ENCODE results near the gene HIF1A.
"Not testable (repeated sequence)": the region's sequence is repeated elsewhere in the genome, so short reads cannot be mapped to it uniquely, and the experiment has no call there.

Gene HIF1A

DNA sequence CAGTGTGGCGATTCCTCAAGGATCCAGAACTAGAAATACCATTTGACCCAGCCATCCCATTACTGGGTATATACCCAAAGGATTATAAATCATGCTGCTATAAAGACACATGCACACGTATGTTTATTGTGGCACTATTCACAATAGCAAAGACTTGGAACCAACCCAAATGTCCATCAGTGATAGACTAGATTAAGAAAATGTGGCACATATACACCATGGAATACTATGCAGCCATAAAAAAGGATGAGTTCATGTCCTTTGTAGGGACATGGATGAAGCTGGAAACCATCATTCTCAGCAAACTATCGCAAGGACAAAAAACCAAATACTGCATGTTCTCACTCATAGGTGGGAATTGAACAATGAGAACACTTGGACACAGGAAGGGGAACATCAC lies 37.2 kb upstream of the HIF1A start:
- not testable (repeated sequence) for H3K4me3 ChIP-seq (ENCODE audit: low read depth, low read length); H3K36me3 ChIP-seq (ENCODE audit: control insufficient read depth, insufficient read depth, low read length); H3K4me1 ChIP-seq (ENCODE audit: control insufficient read depth, insufficient read depth, low read length); H3K9ac ChIP-seq (ENCODE audit: low read depth, low read length); H3K27me3 ChIP-seq (ENCODE audit: control insufficient read depth, insufficient read depth, low read length); H3K9me3 ChIP-seq (ENCODE audit: control insufficient read depth, insufficient read depth, low read length)

DNA sequence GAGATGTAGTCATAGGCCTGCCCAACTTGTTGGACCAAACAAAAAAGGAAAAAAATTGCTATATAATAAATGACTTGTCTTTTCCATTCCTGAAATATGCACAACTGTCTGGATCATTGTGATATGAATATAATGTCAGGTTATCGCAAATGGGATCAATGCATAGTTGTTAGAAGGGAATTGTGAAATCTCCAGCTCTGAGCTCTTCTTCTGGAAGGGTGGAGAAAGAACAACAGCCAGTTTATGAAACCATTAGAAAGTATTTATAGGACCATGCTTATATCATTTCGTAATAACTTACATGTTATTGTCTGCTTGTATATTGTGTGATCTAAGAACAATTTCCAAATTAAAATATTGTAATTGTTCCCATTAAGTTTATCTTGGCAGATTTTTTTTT lies 35.7 kb upstream of the HIF1A start:
- Histone ChIP-seq H3K9ac (ENCODE audit: low read depth, low read length) (no peak overlapping the region), H3K4me1 (ENCODE audit: control insufficient read depth, insufficient read depth, low read length) (no peaks in the 10 kb centered on the region), H3K9me3 (ENCODE audit: control insufficient read depth, insufficient read depth, low read length) (no peaks in the 10 kb centered on the region)

DNA sequence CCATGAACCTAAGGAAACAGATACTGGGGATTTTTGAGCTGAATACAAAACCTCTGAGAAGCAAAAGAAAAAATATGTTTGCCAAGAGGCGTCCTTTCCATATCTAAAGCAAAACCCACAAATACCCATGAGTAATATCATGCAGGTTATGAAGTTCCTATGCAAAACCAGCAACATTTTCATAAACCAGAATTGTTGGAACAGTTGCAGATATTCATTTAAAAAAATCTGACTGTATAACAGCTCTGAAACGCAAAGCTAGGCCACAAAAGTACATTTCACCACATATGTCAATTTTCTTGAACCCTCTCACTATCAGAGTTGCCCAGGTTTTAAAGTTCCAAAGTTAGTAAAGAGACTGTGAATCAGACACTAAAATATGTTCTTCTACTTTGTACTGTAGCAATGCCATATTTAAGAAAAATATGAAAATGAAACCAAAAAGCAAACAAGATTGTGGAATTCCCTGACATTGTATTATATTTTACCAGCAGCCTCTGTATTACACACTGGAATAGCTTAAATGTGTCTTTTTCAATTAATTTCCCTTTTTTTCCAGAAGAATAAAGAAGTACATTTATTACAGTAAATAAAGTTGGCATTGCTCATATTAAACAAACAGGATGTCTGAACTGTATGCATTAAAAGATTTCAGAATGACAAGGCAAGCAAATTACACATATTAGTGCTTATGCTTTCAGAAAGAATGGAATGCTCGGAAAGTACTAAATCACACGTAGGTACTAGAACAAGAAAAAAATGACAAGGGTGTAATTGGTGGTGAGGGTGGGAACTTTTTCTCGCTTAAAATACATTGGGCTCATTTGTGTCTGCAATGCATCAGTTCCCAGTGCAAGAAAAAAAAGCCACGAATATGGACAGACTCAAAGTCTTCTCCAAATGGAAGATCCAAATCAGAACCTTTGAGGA lies 33.6 kb upstream of the HIF1A start:
- Histone ChIP-seq H3K27me3 (ENCODE audit: control insufficient read depth, insufficient read depth, low read length) (no peaks in the 10 kb centered on the region), H3K9ac (ENCODE audit: low read depth, low read length) (no peak overlapping the region), H3K4me1 (ENCODE audit: control insufficient read depth, insufficient read depth, low read length) (no peaks in the 10 kb centered on the region), H3K9me3 (ENCODE audit: control insufficient read depth, insufficient read depth, low read length) (no peaks in the 10 kb centered on the region), H3K36me3 (ENCODE audit: control insufficient read depth, insufficient read depth, low read length) (no peaks in the 10 kb centered on the region), H3K4me3 (ENCODE audit: low read depth, low read length) (no peak overlapping the region)

More for the DNA sequence above, 35.7 kb upstream of the HIF1A start:
- Histone ChIP-seq H3K36me3 (ENCODE audit: control insufficient read depth, insufficient read depth, low read length) (no peaks in the 10 kb centered on the region), H3K4me3 (ENCODE audit: low read depth, low read length) (no peak overlapping the region), H3K27me3 (ENCODE audit: control insufficient read depth, insufficient read depth, low read length) (no peaks in the 10 kb centered on the region)

DNA sequence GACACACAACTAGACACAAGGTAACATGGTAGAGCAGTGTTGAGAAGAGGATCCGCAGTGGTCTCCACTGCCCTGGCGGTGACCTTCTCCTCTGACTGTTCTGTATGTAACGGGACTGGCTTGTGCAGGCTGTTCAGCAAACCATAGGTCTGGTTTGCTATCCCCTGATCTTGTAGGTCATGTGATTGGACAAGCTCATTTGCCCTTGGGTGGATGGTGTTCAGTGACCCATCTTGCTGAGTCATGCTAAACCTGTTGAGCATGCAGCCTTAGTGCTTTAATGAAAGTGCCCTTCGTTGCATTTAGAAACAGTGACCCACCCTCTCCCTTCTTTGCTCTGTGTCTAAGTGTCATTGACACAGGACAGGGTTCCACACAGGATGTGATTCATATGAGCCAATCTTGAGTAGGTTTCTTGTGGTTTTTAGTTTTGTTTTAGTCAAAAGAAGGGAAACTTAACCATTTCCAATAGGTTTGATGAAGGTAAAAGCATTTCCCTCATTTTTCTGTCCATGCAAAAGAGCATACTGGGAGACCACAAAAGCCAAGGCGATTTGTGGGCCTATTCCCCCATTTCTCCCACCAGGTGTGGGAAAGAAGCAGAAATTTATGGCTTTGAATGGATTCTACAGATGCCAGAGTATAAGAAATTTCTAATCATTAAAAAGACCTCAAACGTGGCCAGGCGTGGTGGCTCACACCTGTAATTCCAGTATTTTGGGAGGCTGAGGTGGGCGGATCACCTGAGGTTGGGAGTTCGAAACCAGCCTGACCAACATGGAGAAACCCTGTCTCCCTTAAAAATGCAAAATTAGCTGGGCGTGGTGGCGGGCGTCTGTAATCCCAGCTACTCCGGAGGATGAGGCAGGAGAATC lies 32.6 kb upstream of the HIF1A start:
- Histone ChIP-seq H3K36me3 (ENCODE audit: control insufficient read depth, insufficient read depth, low read length) (no peaks in the 10 kb centered on the region), H3K9ac (ENCODE audit: low read depth, low read length) (no peak overlapping the region), H3K4me3 (ENCODE audit: low read depth, low read length) (no peak overlapping the region), H3K4me1 (ENCODE audit: control insufficient read depth, insufficient read depth, low read length) (no peaks in the 10 kb centered on the region), H3K9me3 (ENCODE audit: control insufficient read depth, insufficient read depth, low read length) (no peaks in the 10 kb centered on the region), H3K27me3 (ENCODE audit: control insufficient read depth, insufficient read depth, low read length) (no peaks in the 10 kb centered on the region)

DNA sequence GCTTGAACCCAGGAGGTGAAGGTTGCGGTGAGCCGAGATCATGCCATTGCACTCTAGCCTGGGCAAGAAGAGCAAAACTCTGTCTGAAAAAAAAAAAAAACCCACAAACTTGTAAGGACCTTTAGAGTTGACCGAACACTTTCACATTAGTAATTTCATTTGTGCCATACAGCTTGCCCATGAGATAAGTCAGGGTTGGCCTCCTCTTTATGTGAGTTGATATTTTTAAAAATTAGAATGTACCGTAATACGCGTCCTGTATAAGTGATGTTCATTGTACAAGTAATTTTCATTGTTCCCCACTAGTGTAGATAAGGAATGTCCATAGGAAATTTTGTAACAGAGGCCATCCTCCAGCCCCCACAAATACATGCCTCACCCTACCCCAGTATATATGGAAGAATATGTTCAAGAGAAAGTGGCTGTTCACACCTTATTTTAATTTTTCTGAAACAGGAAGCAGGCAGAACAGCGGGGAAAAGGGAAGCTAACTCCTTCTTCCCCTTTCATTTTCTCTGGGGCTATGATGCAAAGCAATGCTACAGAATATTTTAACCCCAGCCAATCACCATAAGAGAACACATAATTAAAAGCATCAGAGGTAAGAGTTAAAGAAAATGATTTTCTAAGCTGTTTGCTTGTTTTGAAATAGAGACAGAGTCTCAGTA lies 31.9 kb upstream of the HIF1A start:
- no peaks in the 10 kb centered on the region for H3K4me1 ChIP-seq (ENCODE audit: control insufficient read depth, insufficient read depth, low read length)
- H3K9ac ChIP-seq (ENCODE audit: low read depth, low read length), result no peak overlapping the region
- H3K36me3 ChIP-seq (ENCODE audit: control insufficient read depth, insufficient read depth, low read length), result no peaks in the 10 kb centered on the region
- no peaks in the 10 kb centered on the region for H3K9me3 ChIP-seq (ENCODE audit: control insufficient read depth, insufficient read depth, low read length)
- H3K27me3 ChIP-seq (ENCODE audit: control insufficient read depth, insufficient read depth, low read length), result no peaks in the 10 kb centered on the region
- no peak overlapping the region for H3K4me3 ChIP-seq (ENCODE audit: low read depth, low read length)

DNA sequence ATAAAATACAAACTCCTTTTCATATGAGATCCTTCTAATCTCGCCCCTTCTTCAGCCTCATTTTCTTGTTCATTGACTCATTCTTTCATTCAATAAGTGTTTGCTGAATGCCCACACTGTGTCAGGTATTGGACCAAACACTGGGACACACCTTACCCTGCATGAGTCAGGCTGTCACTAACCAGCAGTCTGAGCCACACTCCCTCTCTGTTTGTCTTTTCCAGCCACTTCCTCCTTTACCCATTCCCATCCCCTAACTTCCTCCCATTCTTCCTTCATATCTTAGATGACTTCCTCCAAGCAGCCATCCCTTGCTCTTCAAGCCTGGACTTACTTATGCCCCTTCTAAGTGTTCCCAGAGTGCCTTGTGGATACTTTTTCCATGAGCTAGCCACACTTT lies 27.0 kb upstream of the HIF1A start:
- no peak overlapping the region for H3K4me3 ChIP-seq (ENCODE audit: low read depth, low read length)
- H3K27me3 ChIP-seq (ENCODE audit: control insufficient read depth, insufficient read depth, low read length), result no peaks in the 10 kb centered on the region
- no peaks in the 10 kb centered on the region for H3K9me3 ChIP-seq (ENCODE audit: control insufficient read depth, insufficient read depth, low read length)
- no peaks in the 10 kb centered on the region for H3K36me3 ChIP-seq (ENCODE audit: control insufficient read depth, insufficient read depth, low read length)
- H3K4me1 ChIP-seq (ENCODE audit: control insufficient read depth, insufficient read depth, low read length), result no peaks in the 10 kb centered on the region
- no peak overlapping the region for H3K9ac ChIP-seq (ENCODE audit: low read depth, low read length)

DNA sequence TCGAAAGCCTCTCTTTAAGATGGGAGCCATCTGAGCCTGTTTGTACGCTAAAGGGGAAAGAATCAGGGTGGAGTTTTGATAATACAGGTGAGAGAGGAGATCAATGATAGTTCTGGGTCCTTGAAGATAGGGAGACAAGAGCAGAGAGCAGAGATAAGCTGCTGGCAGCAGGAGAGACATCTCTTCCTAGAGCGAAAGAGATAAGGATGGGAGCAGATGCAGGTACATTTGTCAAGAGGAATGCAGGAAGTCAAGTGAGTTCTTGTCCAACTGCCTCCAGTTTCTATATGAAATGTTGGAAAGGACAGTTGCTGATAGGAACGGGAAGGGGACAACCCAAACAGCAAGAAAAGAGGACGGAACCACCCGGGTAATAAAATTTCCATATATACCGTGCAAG lies 24.7 kb upstream of the HIF1A start:
- Histone ChIP-seq H3K4me1 (ENCODE audit: control insufficient read depth, insufficient read depth, low read length) (no peaks in the 10 kb centered on the region), H3K36me3 (ENCODE audit: control insufficient read depth, insufficient read depth, low read length) (no peaks in the 10 kb centered on the region), H3K9me3 (ENCODE audit: control insufficient read depth, insufficient read depth, low read length) (no peaks in the 10 kb centered on the region), H3K9ac (ENCODE audit: low read depth, low read length) (no peak overlapping the region), H3K4me3 (ENCODE audit: low read depth, low read length) (no peak overlapping the region), H3K27me3 (ENCODE audit: control insufficient read depth, insufficient read depth, low read length) (no peaks in the 10 kb centered on the region)

GRCh38 chr14:61671082-61671481 lies 24.2 kb upstream of the HIF1A start:
- no peaks in the 10 kb centered on the region for H3K4me1 ChIP-seq (ENCODE audit: control insufficient read depth, insufficient read depth, low read length)
- no peak overlapping the region for H3K9ac ChIP-seq (ENCODE audit: low read depth, low read length)
- no peak overlapping the region for H3K4me3 ChIP-seq (ENCODE audit: low read depth, low read length)
- no peaks in the 10 kb centered on the region for H3K36me3 ChIP-seq (ENCODE audit: control insufficient read depth, insufficient read depth, low read length)
- H3K27me3 ChIP-seq (ENCODE audit: control insufficient read depth, insufficient read depth, low read length), result no peaks in the 10 kb centered on the region
- H3K9me3 ChIP-seq (ENCODE audit: control insufficient read depth, insufficient read depth, low read length), result no peaks in the 10 kb centered on the region

GRCh38 chr14:61672796-61673195 lies 22.5 kb upstream of the HIF1A start:
- Histone ChIP-seq H3K4me1 (ENCODE audit: control insufficient read depth, insufficient read depth, low read length) (peaks cover 4% of the 10 kb centered on the region), H3K4me3 (ENCODE audit: low read depth, low read length) (no peak overlapping the region), H3K27me3 (ENCODE audit: control insufficient read depth, insufficient read depth, low read length) (no peaks in the 10 kb centered on the region), H3K36me3 (ENCODE audit: control insufficient read depth, insufficient read depth, low read length) (no peaks in the 10 kb centered on the region), H3K9ac (ENCODE audit: low read depth, low read length) (no peak overlapping the region), H3K9me3 (ENCODE audit: control insufficient read depth, insufficient read depth, low read length) (no peaks in the 10 kb centered on the region)

- H3K27me3 ChIP-seq (ENCODE audit: control insufficient read depth, insufficient read depth, low read length), result no peaks in the 10 kb centered on the region
- H3K36me3 ChIP-seq (ENCODE audit: control insufficient read depth, insufficient read depth, low read length), result no peaks in the 10 kb centered on the region
- peaks cover 8% of the 10 kb centered on the region for H3K4me1 ChIP-seq (ENCODE audit: control insufficient read depth, insufficient read depth, low read length)
- no peak overlapping the region for H3K4me3 ChIP-seq (ENCODE audit: low read depth, low read length)
- H3K9me3 ChIP-seq (ENCODE audit: control insufficient read depth, insufficient read depth, low read length), result no peaks in the 10 kb centered on the region
- no peak overlapping the region for H3K9ac ChIP-seq (ENCODE audit: low read depth, low read length)
Observed at GRCh38 chr14:61673305-61673704, 22.0 kb upstream of the HIF1A start.

DNA sequence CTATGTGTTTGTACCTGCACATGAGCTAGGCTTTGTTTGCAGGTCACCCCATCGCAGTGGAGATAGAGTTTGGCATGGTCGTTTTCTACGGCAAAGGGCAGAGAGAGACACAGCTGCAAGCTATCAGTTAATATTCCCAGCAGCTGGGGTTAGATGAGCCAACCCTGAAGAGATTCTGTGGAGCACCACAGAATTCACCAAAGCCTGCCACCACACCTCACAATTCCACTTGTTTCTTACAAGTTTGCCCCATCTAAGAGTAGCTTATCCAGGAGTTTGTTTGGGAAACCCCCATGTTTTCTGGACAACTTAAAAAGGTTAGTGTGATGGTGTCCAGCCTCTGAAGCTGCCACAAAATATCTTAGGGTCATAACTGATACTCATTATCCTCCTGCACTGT lies 20.0 kb upstream of the HIF1A start:
- Histone ChIP-seq H3K9me3 (ENCODE audit: control insufficient read depth, insufficient read depth, low read length) (no peaks in the 10 kb centered on the region), H3K36me3 (ENCODE audit: control insufficient read depth, insufficient read depth, low read length) (no peaks in the 10 kb centered on the region), H3K27me3 (ENCODE audit: control insufficient read depth, insufficient read depth, low read length) (no peaks in the 10 kb centered on the region), H3K4me3 (ENCODE audit: low read depth, low read length) (no peak overlapping the region), H3K9ac (ENCODE audit: low read depth, low read length) (no peak overlapping the region), H3K4me1 (ENCODE audit: control insufficient read depth, insufficient read depth, low read length) (peaks cover 16% of the 10 kb centered on the region)

Measured in iPS-15b (cell line).